Glutamatergic neuron (in vitro differentiated cells): Measurements from ENCODE around the gene IL20RA. TPM values are rescaled to one million over a fixed set of nuclear protein-coding genes. Genes with fewer than 3 reads are reported as not detected.
A peak's percentile ranks its signal among the peaks of the same experiment; 100 is the strongest.
"Not testable (repeated sequence)": the region's sequence is repeated elsewhere in the genome, so short reads cannot be mapped to it uniquely, and the experiment has no call there.

Source experiments
- DNase-seq: peaks from one replicate; pipeline ENCODE4 v3.0.0; 2022
- H3K27ac Mint-ChIP-seq: one replicate; pipeline ENCODE4 v1.8.0; 2020; ENCODE audit warnings: mild to moderate bottlenecking, mixed read lengths, inconsistent platforms; ENCODE audit not compliant: unreplicated experiment
- H3K27me3 Mint-ChIP-seq: one replicate; pipeline ENCODE4 v1.8.0; 2020; ENCODE audit warnings: mild to moderate bottlenecking, moderate library complexity, mixed read lengths, inconsistent platforms; ENCODE audit not compliant: unreplicated experiment
- H3K36me3 Mint-ChIP-seq: one replicate; pipeline ENCODE4 v1.8.0; 2020; ENCODE audit warnings: mild to moderate bottlenecking, mixed read lengths, inconsistent platforms; ENCODE audit not compliant: unreplicated experiment
- H3K4me1 Mint-ChIP-seq: one replicate; pipeline ENCODE4 v1.8.0; 2020; ENCODE audit warnings: mild to moderate bottlenecking, low read depth, mixed read lengths, inconsistent platforms; ENCODE audit not compliant: unreplicated experiment
- H3K4me3 Mint-ChIP-seq: one replicate; pipeline ENCODE4 v1.8.0; 2020; ENCODE audit warnings: mild to moderate bottlenecking, mixed read lengths, inconsistent platforms; ENCODE audit not compliant: unreplicated experiment
- H3K9me3 Mint-ChIP-seq: one replicate; pipeline ENCODE4 v1.8.0; 2020; ENCODE audit warnings: mild to moderate bottlenecking, moderate library complexity, mixed read lengths, inconsistent platforms; ENCODE audit not compliant: unreplicated experiment
- total RNA-seq: library from RNA; stranded (reverse); fragmentation: NEBNext Ultra II Directional; extraction: Animal tissue kit (Norgen Biotek cat#: 25700); gene quantifications from one replicate; pipeline ENCODE4 v1.2.1, GENCODE V29; 2021; ENCODE audit not compliant: unreplicated experiment
- TF ChIP-seq, protein P1 (sequence below): fragments of 200-600 bp; sonication (generic); IDR thresholded peaks from one replicate; pipeline ENCODE4 v1.5.0; 2021; ENCODE audit not compliant: partially characterized antibody, unreplicated experiment

IL20RA gene
- total RNA-seq, 1 donor from 2014 or later: not detected

DNA sequence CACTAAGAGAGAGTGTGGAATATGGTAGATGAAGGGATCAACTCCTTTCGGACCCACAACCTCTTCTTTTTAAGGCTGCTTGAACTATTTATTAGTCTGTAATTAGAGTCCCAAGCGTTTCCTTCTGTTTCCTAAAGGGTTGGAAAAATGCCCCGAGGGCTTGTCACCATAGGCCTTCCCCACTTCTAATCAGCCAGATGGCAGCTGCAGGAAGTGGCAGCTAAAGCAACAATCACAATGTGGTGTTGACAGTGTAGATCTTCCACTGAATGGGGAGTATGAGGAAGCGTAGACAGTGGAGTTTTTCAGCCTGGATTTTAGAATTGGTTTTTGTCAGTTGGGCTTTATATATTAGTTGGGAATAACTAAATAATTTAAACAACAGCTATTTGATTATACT, 82.1 kb downstream of the IL20RA start:
- no peaks in the 10 kb centered on the region for H3K27me3 Mint-ChIP-seq

DNA sequence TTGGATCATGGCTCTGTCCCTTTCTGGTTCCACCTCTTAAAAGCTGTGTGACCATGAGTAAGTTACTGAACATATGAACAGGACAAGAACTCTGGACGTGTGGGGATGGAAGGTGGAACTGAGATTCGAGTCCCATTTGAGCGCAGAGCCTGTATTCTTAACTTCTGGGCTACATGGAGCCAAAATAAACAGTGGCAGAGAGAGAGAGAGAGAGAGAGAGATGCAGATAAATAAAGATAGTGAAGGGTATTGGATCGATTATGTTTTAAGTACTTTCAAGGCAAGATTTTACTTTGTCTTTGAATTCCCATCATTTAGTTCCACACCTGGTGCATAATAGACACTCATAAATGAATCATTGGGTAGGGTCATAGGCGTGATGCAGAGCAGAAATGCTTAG, 82.9 kb downstream of the IL20RA start:
- H3K9me3 Mint-ChIP-seq: peaks cover 4% of the 10 kb centered on the region
- H3K27me3 Mint-ChIP-seq: no peaks in the 10 kb centered on the region
- peak overlapping the region; percentile 50 for H3K27ac Mint-ChIP-seq
- H3K36me3 Mint-ChIP-seq: no peaks in the 10 kb centered on the region
- no peak overlapping the region for H3K4me3 Mint-ChIP-seq
- peaks cover 32% of the 10 kb centered on the region for H3K4me1 Mint-ChIP-seq
- TF ChIP-seq, protein P1, sequence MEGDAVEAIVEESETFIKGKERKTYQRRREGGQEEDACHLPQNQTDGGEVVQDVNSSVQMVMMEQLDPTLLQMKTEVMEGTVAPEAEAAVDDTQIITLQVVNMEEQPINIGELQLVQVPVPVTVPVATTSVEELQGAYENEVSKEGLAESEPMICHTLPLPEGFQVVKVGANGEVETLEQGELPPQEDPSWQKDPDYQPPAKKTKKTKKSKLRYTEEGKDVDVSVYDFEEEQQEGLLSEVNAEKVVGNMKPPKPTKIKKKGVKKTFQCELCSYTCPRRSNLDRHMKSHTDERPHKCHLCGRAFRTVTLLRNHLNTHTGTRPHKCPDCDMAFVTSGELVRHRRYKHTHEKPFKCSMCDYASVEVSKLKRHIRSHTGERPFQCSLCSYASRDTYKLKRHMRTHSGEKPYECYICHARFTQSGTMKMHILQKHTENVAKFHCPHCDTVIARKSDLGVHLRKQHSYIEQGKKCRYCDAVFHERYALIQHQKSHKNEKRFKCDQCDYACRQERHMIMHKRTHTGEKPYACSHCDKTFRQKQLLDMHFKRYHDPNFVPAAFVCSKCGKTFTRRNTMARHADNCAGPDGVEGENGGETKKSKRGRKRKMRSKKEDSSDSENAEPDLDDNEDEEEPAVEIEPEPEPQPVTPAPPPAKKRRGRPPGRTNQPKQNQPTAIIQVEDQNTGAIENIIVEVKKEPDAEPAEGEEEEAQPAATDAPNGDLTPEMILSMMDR: no peak
- no peak for DNase-seq

More for the DNA sequence above, 82.1 kb downstream of the IL20RA start:
- DNase-seq: peak; percentile 62
- peak overlapping the region; percentile 76 for H3K4me3 Mint-ChIP-seq
- peaks cover 4% of the 10 kb centered on the region for H3K9me3 Mint-ChIP-seq
- H3K36me3 Mint-ChIP-seq: no peaks in the 10 kb centered on the region
- TF ChIP-seq, protein P1: no peak
- peak overlapping the region; percentile 78 for H3K27ac Mint-ChIP-seq
- peaks cover 30% of the 10 kb centered on the region for H3K4me1 Mint-ChIP-seq

DNA sequence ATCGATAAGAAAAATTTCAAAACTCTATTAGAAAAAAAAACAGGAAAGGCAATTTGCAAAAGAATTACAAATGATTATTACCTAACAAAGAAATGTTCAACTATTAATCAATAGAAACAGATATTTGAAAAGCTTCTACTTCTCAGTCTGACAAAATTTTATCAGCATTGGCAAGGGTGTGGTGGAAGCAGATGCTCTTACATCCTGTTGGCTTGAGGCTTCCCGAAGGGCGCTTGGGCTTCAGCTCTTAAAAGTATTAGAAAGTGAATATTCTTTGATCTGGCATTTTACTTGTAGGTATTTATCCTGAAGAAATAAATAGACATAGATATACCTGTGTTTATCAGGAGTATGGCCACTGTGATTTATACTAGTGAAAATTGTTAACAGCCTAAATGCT, 84.0 kb downstream of the IL20RA start:
- no peak overlapping the region for H3K4me3 Mint-ChIP-seq
- H3K27me3 Mint-ChIP-seq: no peaks in the 10 kb centered on the region

DNA sequence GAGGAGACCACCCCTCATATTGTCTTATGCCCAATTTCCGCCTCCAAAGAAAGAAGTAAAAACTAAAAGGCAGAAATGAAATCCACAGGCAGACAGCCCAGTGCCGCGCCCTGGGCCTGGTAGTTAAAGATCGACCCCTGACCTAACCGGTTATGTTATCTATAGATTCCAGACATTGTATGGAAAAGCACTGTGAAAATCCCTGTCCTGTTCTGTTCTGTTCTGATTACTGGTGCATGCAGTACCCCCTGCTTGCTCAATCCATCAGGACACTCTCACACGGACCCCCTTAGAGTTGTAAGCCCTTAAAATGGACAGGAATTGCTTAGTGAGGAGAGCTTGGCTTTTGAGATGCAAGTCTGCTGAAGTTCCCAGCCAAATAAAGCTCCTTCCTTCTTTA, 84.8 kb downstream of the IL20RA start:
- H3K36me3 Mint-ChIP-seq, H3K4me3 Mint-ChIP-seq, H3K27ac Mint-ChIP-seq, H3K9me3 Mint-ChIP-seq, DNase-seq, H3K27me3 Mint-ChIP-seq: not testable (repeated sequence)
- peaks cover 27% of the 10 kb centered on the region for H3K4me1 Mint-ChIP-seq

More for the DNA sequence above, 84.0 kb downstream of the IL20RA start:
- peaks cover 28% of the 10 kb centered on the region for H3K4me1 Mint-ChIP-seq
- no peak for DNase-seq
- H3K9me3 Mint-ChIP-seq: peaks cover 4% of the 10 kb centered on the region
- no peaks in the 10 kb centered on the region for H3K36me3 Mint-ChIP-seq
- no peak overlapping the region for H3K27ac Mint-ChIP-seq
- TF ChIP-seq, protein P1: no peak

DNA sequence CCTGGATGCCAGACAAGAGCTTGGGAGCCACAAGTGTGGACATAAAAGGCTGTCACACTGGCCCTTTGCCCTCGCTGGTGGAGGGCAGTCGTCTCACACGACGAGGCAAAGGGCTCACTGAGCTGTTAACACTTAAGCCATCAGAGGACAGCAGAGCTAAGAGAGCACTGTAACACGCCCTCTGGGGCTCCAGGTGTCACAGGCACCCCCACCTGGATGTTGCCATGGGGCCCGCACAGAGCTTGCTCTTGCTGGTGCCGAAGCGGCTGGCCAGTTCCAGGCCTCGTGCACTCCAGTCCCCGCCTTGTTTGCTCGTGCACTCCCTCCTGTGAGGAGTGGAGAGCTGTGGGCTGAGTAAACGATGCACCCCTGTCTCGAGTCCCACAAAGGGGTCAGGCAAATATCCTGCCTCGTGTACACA, 85.3 kb downstream of the IL20RA start:
- TF ChIP-seq, protein P1: no peak
- no peaks in the 10 kb centered on the region for H3K36me3 Mint-ChIP-seq
- H3K27me3 Mint-ChIP-seq: peaks cover 2% of the 10 kb centered on the region
- DNase-seq: no peak
- H3K4me3 Mint-ChIP-seq: no peak overlapping the region
- peaks cover 4% of the 10 kb centered on the region for H3K9me3 Mint-ChIP-seq
- peaks cover 27% of the 10 kb centered on the region for H3K4me1 Mint-ChIP-seq
- no peak overlapping the region for H3K27ac Mint-ChIP-seq

DNA sequence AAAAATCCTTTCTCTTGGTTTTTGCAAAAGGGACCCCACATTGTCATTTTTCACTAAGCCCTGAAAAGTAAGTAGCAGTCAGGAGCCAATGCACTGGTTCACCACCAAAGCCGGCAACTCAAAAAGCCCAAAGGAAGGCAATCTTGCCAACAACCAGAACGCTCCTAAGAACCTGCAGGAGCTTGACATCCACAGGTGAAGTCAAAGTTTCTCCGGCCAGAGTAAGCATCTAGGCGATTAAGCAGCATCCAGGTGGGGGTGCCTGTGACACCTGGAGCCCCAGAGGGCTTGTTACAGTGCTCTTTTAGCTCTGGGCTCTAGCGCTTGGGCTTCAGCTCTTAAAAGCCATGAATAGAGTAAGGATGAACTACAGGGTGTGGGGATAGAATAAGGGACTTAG, 86.6 kb downstream of the IL20RA start:
- Mint-ChIP-seq H3K36me3 (no peaks in the 10 kb centered on the region), H3K9me3 (peaks cover 4% of the 10 kb centered on the region), H3K27ac (no peak overlapping the region), H3K27me3 (peaks cover 2% of the 10 kb centered on the region), H3K4me3 (no peak overlapping the region), H3K4me1 (peaks cover 17% of the 10 kb centered on the region)
- TF ChIP-seq, protein P1: no peak
- no peak for DNase-seq
